Aorta (tissue), 5 donors: ENCODE measurements around the gene CYP2C18. TPM values are rescaled to one million over a fixed set of nuclear protein-coding genes. Genes with fewer than 3 reads are reported as not detected.
"Not testable (repeated sequence)": the region's sequence is repeated elsewhere in the genome, so short reads cannot be mapped to it uniquely, and the experiment has no call there.

Source experiments
- ATAC-seq: fragments of 200-7000 bp; cut with Tn5 transposase; one replicate; pipeline ENCODE4 v1.9.1; 2022; ENCODE audit warnings: moderate library complexity; ENCODE audit not compliant: low FRiP score
- DNase-seq, 2 donors: peaks; one replicate each; pipeline ENCODE4 v3.0.0-alpha.2; 2020
- H3K27ac ChIP-seq, 2 donors: one replicate each; pipeline ENCODE4 v1.5.1; 2013; ENCODE audit warnings: low read length in 2 of 2, mild to moderate bottlenecking in 2 of 2, moderate library complexity in 2 of 2, control low read depth in 1 of 2, inconsistent platforms in 1 of 2, low read depth in 1 of 2
- H3K27me3 ChIP-seq, 2 donors: one replicate each; pipeline ENCODE4 v1.6.1; 2013; ENCODE audit warnings: control low read depth in 1 of 2, low read length in 1 of 2, mild to moderate bottlenecking in 1 of 2, moderate library complexity in 1 of 2; ENCODE audit not compliant: insufficient read depth in 2 of 2, control insufficient read depth in 1 of 2
- H3K36me3 ChIP-seq, 2 donors: one replicate each; pipeline ENCODE4 v1.6.1; 2013; ENCODE audit warnings: control low read depth in 1 of 2, low read length in 1 of 2, mild to moderate bottlenecking in 1 of 2; ENCODE audit not compliant: insufficient read depth in 2 of 2, control insufficient read depth in 1 of 2
- H3K4me1 ChIP-seq, 2 donors: one replicate each; pipeline ENCODE4 v1.6.1; 2013; ENCODE audit warnings: low read length in 2 of 2, control low read depth in 1 of 2, mild to moderate bottlenecking in 1 of 2, moderate library complexity in 1 of 2; ENCODE audit not compliant: insufficient read depth in 2 of 2, control insufficient read depth in 1 of 2
- H3K4me3 ChIP-seq, 2 donors: one replicate each; pipeline ENCODE4 v1.5.1; 2013; ENCODE audit warnings: low read length in 2 of 2, control low read depth in 1 of 2, mild to moderate bottlenecking in 1 of 2
- H3K9me3 ChIP-seq: one replicate; pipeline ENCODE4 v1.6.1; 2013; ENCODE audit warnings: mild to moderate bottlenecking, low read length; ENCODE audit not compliant: control insufficient read depth
- WGBS, 2 donors: extraction: QIAGEN DNeasy Blood & Tissue Kit; methylation state at CpG; one replicate each; pipeline ENCODE4 v1.1.7; 2013; 5-methylcytosine and 5-hydroxymethylcytosine counted together
- intact Hi-C, 2 donors: fragments of 100-400 bp; cut with DNase I; formaldehyde crosslinking; loops; one replicate each; pipeline versions ENCODE4 v1.14.2 to v1.15.0; 2022
- polyA plus RNA-seq, 2 donors: library from polyadenylated mRNA; stranded (reverse); fragments of 200-250 nt; gene quantifications; one replicate each; pipeline ENCODE4 v1.2.3, GENCODE V29; 2013
- total RNA-seq, 2 donors: library from RNA; stranded (reverse); fragmentation: NEBNext Ultra II Directional; extraction: Animal tissue kit (Norgen Biotek cat#: 25700); gene quantifications; one replicate each; pipeline ENCODE4 v1.2.1, GENCODE V29; 2021
- donor health status: healthy with polysubstance abuse.
- donor health status: Bipolar disorder and iron deficiency.
- donor health status: DM: no; HTN: no; CAD: no.
- donor health status: DM: no; HTN: no; CAD: no.
- donor health status: DM: yes; HTN: yes; CAD: no.

CYP2C18 gene
- total and polyA plus RNA-seq, 4 donors = 5.9 TPM; not detected in 3

GRCh38 chr10:94775425-94775824 lies 91.9 kb downstream of the CYP2C18 start:
- H3K27ac ChIP-seq, H3K36me3 ChIP-seq, H3K27me3 ChIP-seq, H3K4me1 ChIP-seq, H3K4me3 ChIP-seq, intact Hi-C loops, ATAC-seq, H3K9me3 ChIP-seq, DNase-seq: not testable (repeated sequence)
- WGBS, 2 donors = 91 to 93% methylated on average over 6 of the region's 6 CpGs

DNA sequence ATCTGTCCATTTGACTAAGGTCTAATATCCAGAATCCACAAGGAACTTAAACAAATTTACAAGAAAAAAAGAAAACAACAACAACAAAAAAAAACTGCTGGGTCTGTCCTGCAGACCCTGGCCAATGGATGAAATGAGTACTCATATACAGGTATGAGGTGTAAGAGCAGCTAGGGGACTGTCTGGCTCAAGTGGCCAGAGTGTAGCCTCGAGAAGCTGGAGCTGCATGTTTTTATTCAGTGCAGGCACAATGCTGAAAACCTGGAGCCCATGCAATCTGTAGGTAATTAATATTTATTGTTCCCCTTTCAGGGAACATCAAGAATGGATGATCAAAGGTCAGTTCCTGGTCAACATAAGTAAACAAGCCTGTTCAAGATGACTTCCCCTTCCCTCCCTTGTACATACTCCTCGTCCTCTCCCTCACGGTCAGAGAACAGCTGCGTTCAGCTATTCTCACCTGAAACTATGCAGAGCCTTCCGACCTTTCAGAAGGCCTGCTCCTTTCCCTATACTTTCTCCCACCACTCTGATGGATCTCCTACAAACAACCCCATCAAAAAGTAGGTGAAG lies 94.4 kb downstream of the CYP2C18 start:
- WGBS, 2 donors = 41 to 46% methylated on average over 5 of the region's 5 CpGs
- H3K27me3 ChIP-seq = no peaks in the 10 kb centered on the region

DNA sequence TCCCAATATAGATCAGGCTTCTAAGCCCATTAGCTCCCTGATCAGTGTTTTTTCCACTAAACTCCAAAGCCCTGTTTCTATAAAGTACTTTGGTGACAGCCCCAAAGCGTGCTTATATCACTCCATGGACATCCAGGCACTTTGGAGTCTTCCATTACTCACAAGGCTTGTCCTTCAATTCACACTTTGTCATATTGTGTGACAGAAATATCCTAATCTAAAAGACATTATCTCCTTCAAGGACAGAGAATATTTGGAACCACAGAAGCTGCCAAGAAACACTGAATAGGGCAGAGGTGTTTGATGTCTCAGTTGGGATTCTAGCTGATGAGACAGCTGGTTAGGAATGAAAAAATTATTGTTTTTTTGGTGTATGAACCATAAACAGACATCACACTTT lies 97.3 kb downstream of the CYP2C18 start:
- no peak for ATAC-seq

More for the DNA sequence above, 94.4 kb downstream of the CYP2C18 start:
- intact Hi-C loops = no loop called here
- no peak overlapping the region for H3K4me3 ChIP-seq
- no peak for ATAC-seq
- no peak overlapping the region for H3K27ac ChIP-seq
- DNase-seq = no peak
- H3K4me1 ChIP-seq = no peaks in the 10 kb centered on the region
- no peaks in the 10 kb centered on the region for H3K36me3 ChIP-seq
- H3K9me3 ChIP-seq = peaks cover 1% of the 10 kb centered on the region

DNA sequence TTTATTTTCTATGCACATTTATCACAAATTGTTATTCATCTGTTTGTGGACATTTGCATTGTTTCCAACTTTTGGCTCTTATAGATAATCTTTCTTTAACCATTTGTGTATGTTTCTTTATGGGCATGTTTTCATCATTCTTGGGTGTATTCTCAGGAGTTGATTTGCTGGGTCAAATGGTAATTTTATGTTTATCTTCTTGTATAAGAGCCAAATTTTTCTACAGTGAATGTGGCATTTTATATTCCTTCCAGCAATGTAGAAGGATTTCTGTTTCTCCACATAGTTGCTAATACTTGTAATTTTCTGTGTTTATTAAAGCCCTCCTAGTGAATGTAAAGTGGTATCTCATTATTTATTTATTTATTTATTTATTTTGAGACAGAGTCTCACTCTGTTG lies 100.7 kb downstream of the CYP2C18 start:
- intact Hi-C loops = no loop called here
- Histone ChIP-seq H3K27me3 (no peaks in the 10 kb centered on the region), H3K9me3 (no peaks in the 10 kb centered on the region), H3K4me1 (no peaks in the 10 kb centered on the region), H3K27ac (no peak overlapping the region), H3K36me3 (no peaks in the 10 kb centered on the region), H3K4me3 (no peak overlapping the region)
- no peak for ATAC-seq
- no peak for DNase-seq

More for the DNA sequence above, 97.3 kb downstream of the CYP2C18 start:
- H3K27ac ChIP-seq = no peak overlapping the region
- H3K4me1 ChIP-seq = no peaks in the 10 kb centered on the region
- DNase-seq = no peak
- no peak overlapping the region for H3K4me3 ChIP-seq
- 53 to 60% methylated on average over 1 of the region's 1 CpG for WGBS, 2 donors
- intact Hi-C loops = no loop called here
- no peaks in the 10 kb centered on the region for H3K36me3 ChIP-seq
- no peaks in the 10 kb centered on the region for H3K27me3 ChIP-seq
- H3K9me3 ChIP-seq = no peaks in the 10 kb centered on the region

- Histone ChIP-seq H3K4me3 (no peak overlapping the region), H3K27ac (no peak overlapping the region), H3K4me1 (no peaks in the 10 kb centered on the region), H3K27me3 (no peaks in the 10 kb centered on the region), H3K36me3 (no peaks in the 10 kb centered on the region), H3K9me3 (no peaks in the 10 kb centered on the region)
- DNase-seq (no peak), ATAC-seq (no peak)
- intact Hi-C loops = no loop called here
- 57 to 60% methylated on average over 2 of the region's 2 CpGs for WGBS, 2 donors
Measured at GRCh38 chr10:94785211-94785610, 101.7 kb downstream of the CYP2C18 start.

Other genes with a start within 250 kb of the CYP2C18 start
- gene HELLS, start 137.9 kb upstream of the CYP2C18 start, total RNA-seq = 10 to 100 TPM in 1 of 2 donors, 1 to 10 TPM in 1; 3.7 to 10.8 TPM
- 1 to 10 TPM in 1 of 2 donors, under 1 TPM in 1; 0.88 to 1.1 TPM for gene HELLS, start 137.9 kb upstream of the CYP2C18 start, polyA plus RNA-seq
- not detected for gene CYP2C19, start 79.0 kb downstream of the CYP2C18 start, total RNA-seq
- gene CYP2C19, start 79.0 kb downstream of the CYP2C18 start, polyA plus RNA-seq = 1 to 10 TPM in 1 of 2 donors, not detected in 1; 1.5 TPM